Sigmoid colon (tissue), 4 donors: Measurements from ENCODE around the gene RPH3AL.

Experiments used
- EP300 ChIP-seq, 4 donors: sonication (generic); formaldehyde crosslinking; IDR thresholded peaks; one replicate each; pipeline ENCODE4 v1.6.1; 2017; ENCODE audit warnings: antibody characterized with exemption in 4 of 4
- TF ChIP-seq, protein P1 (sequence below), 4 experiments: fragments of 450-650 bp in 3 of 4; fragments of 200-600 bp in 1 of 4; IDR thresholded peaks; one replicate each; pipeline ENCODE4 v1.5.1; 2016 to 2019; ENCODE audit warnings: antibody characterized with exemption in 4 of 4, mild to moderate bottlenecking in 3 of 4, moderate library complexity in 2 of 4

DNA sequence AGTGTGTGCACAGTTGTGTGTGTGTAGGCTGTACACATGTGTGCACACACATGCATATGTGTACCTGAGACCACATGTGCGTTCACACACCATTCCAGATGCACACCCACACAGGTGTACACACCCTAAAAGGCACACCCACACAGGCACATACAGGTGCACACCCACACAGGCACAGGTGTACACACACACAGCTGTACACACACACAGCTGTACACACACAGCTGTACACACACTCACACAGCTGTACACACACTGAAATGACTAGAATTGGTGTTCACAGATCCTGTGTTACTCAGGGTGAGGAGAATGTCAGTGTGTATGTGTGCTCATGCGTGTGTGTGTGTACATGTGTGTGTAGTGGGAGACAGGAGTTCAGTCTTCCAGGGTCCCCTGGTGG, 155.3 kb downstream of the RPH3AL start:
- TF ChIP-seq, protein P1, sequence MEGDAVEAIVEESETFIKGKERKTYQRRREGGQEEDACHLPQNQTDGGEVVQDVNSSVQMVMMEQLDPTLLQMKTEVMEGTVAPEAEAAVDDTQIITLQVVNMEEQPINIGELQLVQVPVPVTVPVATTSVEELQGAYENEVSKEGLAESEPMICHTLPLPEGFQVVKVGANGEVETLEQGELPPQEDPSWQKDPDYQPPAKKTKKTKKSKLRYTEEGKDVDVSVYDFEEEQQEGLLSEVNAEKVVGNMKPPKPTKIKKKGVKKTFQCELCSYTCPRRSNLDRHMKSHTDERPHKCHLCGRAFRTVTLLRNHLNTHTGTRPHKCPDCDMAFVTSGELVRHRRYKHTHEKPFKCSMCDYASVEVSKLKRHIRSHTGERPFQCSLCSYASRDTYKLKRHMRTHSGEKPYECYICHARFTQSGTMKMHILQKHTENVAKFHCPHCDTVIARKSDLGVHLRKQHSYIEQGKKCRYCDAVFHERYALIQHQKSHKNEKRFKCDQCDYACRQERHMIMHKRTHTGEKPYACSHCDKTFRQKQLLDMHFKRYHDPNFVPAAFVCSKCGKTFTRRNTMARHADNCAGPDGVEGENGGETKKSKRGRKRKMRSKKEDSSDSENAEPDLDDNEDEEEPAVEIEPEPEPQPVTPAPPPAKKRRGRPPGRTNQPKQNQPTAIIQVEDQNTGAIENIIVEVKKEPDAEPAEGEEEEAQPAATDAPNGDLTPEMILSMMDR (IDR thresholded peaks at IDR 0.05), result no peak
- no peak for TF ChIP-seq EP300 (IDR thresholded peaks at IDR 0.05)
